NCI-H2029 treated with DMSO at 0.1 percent for 48 hours (cell line): ENCODE results near the gene DEFB132.

ENCODE experiments used
- DNase-seq: peaks from one replicate; lab custom pipeline; 2025; lab: John Stamatoyannopoulos, UW

The DEFB132 gene

DNA sequence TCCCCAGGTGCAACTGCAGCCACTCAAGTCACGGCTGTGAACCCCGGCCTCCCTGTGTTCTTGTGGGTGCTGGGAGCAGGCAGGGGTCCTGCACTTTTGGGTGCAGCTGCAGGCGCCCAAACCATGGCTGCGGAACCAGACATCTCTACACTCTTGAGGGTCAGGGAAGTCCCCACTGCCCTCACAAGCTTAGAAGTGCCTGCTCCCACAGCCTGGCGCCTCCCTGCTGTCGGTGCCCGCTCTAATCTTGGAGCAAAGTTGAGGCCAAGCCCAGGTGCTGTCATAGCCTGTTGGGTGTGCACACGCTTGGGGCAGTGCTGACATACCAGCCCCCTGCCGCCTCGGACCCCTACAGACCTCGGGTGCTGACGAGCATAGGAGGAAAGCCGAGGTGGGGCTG lies 6.2 kb downstream of the DEFB132 start:
- DNase-seq, result no peak

DNA sequence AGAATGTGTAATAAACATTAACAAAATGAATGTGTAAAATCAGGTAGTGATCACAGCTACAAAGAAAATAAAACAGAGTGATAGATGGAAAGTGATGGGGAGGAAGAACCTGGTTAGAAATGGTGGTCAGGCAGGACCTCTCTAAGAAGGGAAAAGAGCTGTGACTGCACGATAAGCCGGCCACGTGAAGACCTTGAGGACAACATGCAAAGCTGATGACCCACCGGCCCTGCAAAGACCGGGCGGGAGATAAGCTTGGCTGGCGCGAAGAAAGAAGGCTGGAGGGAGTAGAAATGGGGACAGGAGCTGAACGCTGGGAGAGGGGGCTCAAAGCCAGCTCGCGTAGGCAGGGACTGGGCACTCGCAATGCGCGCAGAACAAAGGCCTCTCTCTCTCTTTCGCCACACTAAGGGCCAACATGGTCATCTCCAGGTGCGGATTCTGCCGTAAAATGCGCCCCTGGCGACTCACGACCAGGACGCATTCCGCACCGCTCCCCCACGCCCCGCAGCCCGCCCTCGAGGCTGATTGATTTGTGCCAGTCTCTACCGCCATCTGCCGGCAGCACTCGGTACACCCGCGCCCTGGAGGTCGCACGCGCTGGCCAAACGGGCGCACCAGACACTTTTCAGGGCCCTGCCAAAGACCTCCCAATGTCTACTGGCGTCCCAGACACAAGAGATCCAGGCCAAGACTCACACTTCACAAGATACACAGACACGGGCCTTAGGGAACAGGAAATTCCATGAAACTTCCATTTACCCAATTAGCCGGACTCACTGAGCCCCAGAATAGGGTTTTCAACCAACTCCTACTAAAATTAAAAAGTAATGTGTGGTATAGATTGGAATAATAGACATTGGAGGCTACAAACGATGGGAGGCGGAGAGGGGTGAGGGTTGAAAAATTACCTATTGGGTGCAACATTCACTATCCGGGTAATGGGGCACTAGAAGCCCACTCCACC lies 9.4 kb downstream of the DEFB132 start:
- DNase-seq, result peak; percentile 39

DNA sequence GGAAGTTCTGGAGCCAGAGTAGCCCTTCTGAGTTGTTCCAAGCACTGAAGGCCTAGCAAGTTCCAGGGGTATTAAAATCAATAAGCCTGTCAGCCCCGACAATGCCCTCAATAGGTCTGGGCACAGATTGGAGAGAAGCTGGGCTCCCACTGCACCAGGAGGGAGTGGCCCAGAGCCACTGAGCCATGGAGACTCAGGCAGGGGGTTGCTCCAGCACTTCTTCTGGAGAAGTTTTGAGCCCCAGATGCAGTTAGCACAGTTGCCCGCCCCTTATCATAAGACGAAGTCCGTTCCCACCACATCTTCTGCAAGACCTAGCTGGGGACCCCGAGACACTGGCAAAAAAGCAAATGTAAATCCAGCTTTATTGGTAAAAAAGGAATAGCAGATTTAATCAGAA lies 13.0 kb downstream of the DEFB132 start:
- no peak for DNase-seq

DNA sequence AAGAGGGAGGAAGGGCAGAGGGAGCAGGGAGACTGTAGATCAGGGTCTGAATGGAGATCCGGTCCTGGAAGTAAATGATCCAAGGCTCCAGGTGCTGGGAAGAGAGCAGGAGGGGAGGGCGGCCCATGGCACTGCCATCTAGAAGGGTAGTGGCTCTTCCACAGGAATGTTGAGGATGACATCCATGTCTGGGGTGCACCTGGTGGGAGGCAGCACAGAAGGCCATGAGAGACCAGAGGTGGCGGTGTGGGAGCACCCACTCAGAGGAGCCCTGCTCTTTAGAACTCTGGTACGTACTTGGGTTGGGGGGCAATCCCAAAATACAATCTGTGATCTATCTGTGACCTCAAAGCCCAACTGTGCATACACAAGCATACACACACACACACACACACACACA lies 13.5 kb downstream of the DEFB132 start:
- DNase-seq, result no peak

DNA sequence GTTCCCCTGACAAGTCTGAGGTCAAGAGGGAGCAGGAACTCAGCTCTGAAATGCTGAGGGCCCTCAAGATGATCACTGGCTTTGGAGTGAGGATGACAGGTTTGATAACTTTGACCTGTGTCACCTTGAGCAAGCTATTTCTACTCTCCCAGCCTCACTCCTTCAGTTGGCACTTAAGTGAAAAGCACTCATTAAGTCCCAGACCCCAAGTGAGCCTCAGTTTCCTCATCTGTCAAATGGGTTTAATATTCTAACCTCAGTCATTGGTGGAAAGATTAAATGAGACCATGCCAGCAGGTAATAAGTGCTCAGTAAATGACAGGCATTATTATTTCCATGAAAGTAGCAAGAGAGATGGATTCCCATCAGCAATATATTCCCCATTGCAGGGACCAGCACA lies 14.0 kb downstream of the DEFB132 start:
- DNase-seq, result no peak

DNA sequence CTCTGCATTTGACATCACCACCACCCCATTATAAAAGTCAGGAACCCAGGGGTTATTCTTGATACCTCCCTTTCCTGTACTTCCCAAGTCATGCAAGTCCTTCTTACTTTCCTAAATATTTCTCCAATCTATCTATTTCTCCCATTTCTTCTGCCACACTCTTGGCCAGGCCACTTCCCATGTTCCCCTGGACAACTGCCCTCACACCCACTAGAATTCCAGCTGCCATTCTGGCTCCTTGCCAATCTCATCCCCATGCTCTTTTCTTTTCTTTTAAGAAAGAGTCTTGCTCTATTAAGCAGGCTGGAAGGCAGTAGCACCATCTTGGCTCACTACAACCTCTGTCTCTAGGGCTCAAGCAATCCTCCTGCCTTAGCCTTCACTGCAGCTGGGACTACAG lies 15.2 kb downstream of the DEFB132 start:
- DNase-seq, result no peak

DNA sequence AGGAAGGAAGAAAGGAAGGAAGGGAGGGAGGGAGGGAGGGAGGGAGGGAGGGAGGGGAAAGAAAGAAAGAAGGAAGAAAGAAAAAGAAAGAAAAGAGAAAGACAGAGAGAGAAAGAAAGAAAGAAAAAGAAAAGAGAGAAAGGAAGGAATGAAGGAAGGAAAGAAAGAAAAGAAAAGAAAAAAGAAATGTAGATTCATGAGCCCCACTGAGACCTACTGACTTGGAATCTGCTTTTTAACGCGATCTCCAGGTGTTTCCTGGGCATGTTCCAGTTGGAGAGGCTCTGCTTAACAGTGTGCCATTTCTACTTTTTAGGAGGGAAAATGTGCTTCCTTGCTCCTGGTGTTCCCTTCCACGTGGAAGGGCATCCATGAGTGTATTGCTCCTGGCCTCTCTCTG lies 16.4 kb downstream of the DEFB132 start:
- no peak for DNase-seq

DNA sequence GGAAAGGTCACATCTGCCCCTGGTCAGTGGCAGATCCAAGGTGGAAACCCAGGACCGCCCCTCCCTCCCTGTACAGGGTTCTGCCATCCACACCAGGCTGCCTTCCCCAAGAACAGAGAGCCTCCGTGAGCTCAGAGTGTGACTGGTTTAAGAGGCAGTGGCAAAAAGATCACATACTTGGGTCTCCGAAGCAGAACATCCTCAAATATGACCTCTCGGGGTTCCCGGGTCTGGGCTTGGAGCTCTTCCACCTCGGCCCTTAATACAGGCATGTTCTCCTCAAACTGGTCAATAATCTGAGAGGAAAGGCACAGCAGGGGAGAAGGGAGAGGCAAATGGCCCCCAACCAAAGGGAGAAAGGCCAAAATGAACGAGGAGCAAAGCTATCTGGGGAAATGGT lies 18.3 kb downstream of the DEFB132 start:
- DNase-seq, result no peak

DNA sequence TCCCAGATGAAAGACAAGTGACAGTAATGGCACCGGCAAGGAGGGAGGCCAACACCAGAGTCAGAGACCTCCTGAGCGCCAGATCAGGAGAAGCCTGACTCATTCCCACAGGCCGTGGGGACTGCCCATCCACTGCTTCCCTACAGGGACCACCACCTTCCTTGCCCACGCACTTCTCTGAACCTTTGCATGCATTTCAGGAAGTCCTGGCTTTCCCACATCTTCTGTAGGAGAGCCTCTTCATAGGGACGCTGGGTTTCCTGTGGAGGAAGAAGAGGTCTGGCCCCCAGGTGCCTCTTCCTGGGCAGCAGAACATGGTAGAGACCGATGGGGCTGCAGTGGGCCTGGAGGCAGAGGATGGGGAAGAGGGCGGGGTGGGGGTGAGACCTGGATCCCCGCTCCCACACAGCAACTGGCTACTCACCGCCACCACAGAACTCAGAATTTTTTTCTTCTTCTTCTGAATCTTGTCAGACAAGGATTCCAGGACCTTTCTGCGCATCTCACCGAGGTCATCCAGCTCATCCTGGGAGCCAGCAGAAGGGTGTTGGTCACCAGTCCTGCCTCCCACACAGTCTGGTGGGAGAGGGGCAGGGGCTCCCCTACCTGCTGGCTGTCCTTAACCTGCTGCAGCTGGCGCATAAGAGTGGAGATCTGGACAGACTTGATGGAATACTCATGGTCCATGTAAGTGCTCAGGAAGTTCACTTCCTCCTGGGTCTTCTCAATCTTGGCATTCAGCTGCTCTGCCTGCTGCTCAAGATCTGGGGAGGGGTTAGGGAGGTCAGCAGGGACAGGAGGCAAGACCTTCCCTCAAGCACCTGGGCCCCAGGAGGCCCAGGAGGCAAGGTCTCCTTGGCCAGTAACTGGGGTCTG lies 19.3 kb downstream of the DEFB132 start:
- DNase-seq, result no peak

DNA sequence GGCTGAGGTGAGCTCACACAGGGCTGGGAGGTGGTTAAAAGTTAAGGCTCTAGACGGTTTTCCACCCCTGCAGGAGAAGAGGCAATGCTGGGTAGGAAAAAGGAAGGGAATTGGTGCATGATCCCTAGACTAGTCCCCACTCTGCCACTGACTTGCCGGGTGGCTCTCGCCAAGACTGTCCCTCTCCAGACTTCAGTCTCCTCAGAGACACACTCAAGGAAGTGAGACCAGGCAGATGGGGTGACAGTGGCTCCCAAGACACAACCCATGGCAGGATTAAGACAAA lies 19.9 kb downstream of the DEFB132 start:
- DNase-seq, result no peak

DNA sequence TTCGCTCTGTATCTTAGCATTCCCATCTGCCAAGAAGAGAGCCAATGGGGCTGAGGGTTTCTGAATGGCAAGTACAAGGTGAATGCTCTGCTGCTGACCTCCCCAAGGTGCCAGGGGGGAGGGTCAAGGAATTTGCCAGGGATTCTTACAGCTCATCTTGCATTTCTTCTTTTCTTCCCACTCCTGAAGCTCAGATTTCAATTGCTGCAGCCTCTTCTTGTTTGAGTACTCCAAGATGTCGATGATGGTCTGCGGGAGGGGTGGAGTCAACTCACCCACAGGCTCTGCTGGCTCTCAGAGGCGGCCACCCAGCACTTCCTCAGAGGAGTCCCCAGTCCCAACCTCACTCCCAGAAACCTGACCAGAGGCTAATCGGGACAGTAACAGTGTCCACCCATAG lies 20.7 kb downstream of the DEFB132 start:
- no peak for DNase-seq

DNA sequence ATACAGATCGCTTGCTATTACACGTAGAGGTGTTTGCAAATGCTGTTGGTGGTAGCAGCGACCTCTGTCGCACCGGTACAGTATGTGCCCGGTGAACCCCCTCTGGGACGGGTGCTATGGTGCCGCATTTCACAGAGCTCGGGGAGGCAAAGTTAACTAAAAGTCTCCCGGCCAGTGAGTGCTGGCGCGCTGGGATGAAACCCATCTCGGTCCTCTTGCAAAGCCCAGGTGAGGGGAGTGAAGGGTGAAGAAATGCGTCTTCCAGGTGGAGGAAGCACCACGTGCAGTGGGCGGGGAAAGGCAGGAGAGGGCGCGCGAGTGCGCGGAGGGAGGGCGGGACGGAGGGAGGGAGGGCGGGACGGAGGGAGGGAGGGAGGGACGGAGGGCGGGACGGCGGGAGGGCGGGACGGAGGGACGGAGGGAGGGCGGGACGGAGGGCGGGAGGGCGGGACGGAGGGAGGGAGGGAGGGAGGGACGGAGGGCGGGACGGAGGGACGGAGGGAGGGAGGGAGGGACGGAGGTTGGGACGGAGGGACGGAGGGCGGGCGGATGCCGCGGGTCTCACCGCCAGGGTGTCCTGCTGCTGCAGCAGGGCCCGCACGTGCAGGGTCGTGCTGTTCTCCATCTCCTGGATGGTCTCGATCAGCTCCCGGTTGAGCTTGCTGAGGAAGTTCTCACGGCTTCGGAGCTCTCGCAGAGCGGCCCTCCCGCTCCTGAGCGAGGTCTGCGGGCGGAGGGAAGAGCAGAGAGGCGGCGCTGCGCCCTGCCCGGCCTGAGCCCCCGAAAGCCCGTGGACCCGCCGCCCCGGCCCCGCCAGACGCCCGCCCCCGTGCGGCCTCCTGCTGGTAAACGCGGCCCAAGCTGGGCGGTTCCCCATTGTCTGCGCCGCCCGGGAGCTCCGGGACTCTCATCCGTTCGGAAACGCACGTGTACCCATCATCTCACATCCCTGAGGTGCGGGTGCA lies 21.4 kb downstream of the DEFB132 start:
- no peak for DNase-seq

DNA sequence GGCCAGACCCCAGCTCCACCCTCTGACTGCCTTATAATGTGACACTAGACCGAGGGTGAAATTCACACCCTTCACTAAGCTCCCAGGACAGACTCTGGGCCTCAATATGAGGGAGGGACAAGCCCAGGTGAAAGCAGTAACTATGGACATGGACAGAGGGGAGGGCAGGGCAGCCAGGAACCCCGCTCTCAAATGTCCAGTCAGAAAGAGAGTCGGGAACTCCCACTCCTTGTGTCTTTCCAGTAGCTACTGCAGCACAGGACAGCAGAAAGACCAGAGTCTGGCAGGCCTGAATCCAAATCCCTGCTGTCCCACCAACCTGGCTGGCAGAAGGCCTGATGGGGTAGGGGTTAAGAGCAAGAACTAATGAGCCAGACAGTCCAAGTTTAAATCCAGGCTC lies 26.6 kb downstream of the DEFB132 start:
- DNase-seq, result no peak

DNA sequence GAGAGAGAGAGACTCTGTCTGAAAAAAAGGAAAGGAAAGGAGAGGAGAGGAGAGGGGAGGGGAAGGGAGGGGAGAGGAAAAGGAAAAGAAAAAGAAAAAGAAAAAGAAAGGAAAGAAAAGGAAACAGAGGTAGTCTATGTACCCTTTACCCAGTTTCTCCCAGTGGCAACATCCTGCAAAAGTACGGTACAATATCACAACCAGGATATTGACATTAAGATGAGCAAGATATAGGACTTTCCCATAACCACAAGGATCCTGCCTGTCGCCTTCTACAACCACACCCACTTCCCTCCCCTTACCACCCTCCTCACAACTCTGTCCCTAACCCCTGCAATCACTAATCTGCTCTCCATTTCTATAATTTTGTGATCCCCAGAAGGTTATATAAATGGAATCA lies 29.0 kb downstream of the DEFB132 start:
- no peak for DNase-seq

DNA sequence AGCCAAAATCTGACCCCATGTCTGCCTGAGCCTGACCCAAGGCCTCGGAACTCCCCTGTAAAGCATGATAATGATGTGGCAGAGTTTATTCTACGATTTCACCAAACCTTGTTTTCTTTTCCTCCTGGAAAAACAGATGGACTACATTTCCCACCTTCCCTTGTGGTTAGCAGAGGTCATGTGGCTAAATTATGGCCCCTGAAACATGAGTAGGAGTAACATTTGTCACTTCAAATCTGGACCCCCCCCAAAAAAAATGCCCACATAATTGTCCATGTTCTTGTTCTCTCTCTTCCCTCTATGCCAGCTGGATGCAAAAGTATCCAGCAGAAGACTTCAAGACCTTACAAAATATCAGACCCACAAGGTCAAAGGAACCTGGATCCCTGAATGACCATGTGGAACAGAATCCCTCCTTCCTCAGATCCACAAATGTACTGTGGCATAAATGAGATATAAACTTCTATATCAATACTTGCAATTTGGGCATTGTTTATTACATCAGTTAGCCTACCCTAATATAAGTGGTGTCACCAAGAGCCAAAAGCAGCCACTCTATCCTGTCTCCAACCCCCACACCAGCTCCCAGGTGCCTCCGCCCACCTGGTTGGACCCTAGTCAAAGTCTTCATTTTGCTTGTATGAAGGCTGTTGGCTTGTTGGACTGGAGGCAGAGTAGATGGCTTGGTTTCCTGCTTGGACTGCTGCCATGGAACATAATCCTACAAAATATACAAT lies 31.6 kb downstream of the DEFB132 start:
- DNase-seq, result peak; percentile 68

DNA sequence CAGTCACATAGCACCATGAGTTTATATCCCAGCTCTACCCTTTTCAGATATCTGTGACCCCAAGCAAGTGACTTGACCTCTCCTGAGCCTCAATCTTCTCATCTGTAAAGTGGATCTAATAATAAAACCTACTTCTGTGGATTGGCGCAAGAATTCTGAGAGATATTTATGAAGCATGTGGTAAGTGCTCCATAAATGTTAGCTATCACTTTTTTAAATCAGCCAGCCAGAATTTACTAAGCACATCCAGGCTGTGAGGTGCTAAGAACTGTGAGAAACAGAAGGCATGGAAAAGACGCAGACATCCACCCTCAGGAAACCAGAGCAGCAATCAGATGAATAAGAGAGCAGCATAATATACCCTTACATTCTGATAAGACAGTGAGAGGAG lies 32.2 kb downstream of the DEFB132 start:
- no peak for DNase-seq

DNA sequence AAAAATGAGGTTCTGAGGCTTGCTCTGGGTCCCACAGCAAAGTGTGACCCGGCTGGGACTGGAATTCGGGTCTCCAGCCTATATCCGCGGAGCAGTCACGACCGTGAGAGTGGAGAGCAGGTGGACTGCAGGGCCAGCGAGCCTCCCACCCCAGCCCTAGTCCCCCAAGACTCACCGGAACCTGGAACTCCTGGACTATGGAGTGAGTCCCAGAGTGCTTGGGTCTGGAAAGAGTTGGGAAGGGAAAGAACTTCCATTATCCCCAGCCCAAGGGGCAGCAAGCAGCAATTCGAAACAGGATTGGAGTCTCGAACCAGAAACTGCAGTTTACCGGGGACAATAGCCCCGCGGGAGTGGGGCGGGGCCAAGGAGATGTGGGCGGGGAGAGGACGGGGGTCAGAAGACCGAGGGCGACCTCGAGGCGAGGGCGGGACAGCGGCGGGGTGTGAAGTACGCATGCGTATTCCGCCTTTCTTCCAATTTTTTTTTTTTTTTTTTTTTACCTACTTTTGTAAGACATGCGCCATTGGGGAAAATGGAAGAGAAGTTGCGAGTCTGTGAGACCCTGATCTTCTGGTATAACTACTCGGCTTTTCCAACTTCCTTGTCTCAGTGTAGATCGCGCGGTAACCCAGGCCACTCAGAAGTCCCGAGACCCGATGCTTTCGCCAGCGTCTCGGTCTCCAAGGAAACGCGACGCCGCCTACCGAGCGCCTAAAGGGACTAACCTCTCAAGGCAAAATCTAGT lies 32.7 kb downstream of the DEFB132 start, which contains the start of gene C20orf96:
C20orf96 (minus strand) TSS at position 667 of the 748 bp plus-strand sequence; CDS start at position 527, 140 bp downstream.
- DNase-seq, result peak; percentile 75

DNA sequence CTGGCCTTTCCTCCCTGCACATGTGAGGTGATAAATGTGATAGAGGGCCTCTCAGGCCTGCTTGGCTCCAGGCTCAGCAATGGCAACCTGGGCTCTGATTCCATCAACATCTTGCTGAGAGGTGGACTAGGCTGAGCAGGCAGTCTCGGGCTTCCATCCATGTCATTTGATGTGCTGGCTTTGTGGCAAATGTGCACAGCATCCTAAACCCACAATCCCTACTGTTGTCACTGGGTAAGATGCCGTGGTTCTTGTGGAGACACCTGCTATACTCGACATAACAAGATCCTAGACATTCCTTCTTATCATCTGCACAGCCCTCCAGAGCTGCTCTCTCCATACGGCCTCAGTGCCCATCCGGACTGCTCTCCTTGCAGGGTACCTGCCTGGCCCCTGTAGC lies 37.1 kb downstream of the DEFB132 start:
- DNase-seq, result no peak

DNA sequence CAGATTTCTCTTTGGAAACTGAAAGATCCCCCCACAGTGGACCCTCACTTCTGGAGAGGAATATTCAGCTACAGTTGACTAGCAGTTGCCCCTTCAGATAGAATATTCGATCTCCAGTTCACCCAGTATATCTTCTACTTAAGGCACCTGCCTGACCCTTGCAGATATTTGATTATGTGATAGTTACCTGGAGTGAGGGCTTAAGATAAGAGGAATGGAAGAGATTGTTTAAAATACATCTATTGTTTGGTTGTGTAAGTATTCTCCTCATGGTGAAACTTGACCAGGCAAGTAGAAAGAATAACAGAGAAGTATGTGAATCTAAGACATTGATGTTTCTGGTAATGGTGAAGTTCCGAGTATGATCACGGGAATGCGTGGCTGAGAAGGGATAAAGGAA lies 38.3 kb downstream of the DEFB132 start:
- DNase-seq, result no peak

DNA sequence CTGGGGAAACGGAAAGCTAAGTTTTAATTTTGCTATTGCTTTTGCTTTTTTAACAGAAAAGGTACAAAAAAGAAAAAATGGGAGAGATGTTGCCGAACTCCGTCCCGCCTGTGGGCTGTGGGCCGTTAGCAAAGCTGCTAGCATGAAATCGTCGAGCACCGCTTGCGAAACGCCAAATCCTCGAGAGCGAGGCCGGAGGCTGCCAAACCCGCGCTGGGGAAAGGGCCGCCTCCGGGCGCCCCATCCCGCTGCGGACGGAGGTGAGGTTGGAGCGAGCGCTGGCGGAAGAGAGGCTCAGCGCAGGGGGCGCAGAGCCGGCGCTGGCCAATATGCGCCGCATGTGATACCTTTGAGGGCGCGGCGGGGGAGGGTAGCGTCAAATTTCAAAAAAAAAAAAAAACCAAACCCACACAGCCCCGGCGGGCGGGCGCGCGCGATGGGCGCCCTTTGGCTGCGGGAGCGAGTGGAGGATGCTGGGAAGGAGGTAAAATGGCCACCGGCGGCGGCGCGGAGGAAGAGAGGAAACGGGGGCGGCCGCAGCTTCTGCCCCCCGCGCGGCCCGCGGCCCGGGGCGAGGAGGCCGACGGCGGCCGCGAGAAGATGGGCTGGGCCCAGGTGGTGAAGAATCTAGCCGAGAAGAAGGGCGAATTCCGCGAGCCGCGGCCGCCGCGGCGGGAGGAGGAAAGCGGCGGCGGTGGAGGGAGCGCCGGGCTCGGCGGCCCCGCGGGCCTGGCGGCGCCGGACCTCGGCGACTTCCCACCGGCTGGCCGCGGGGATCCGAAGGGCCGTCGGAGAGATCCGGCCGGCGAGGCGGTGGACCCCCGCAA lies 39.8 kb downstream of the DEFB132 start, which contains the start of gene ZCCHC3:
ZCCHC3 (plus strand) TSS at position 473 of the 827 bp plus-strand sequence; CDS start at position 490, 17 bp downstream.
- peak; percentile 60 for DNase-seq
